AG04449 (cell line): ENCODE measurements around the gene DOCK6.

Experiments used
- CTCF ChIA-PET: fragments of 350-600 bp; formaldehyde crosslinking; extraction: SDS; loops from one replicate; lab custom pipeline; 2021; ENCODE audit warnings: antibody characterized with exemption; lab: Yijun Ruan, JAX
- POLR2A ChIA-PET: fragments of 400-600, 350-600 bp; formaldehyde crosslinking; extraction: SDS; loops from one replicate; lab custom pipeline; 2020; ENCODE audit warnings: antibody characterized with exemption, inconsistent platforms; lab: Yijun Ruan, JAX
- DNase-seq: peaks from one replicate; pipeline ENCODE4 v3.0.0-alpha.2; 2010; ENCODE audit warnings: low read depth, low spot score
- H3K4me3 ChIP-seq: 2 replicates; pipeline ENCODE4 v1.5.1; 2011; ENCODE audit warnings: low read depth, mild to moderate bottlenecking, control low read depth, low read length
- TF ChIP-seq, protein P1 (sequence below): IDR thresholded peaks from one replicate; pipeline ENCODE4 v1.5.1; 2011; ENCODE audit warnings: mild to moderate bottlenecking, moderate library complexity, low read length, control low read depth, inconsistent platforms; ENCODE audit not compliant: insufficient read depth; ENCODE audit errors: missing control alignments

Gene DOCK6

GRCh38 chr19:11201791-11202190 lies 60.5 kb downstream of the DOCK6 start:
- TF ChIP-seq, protein P1, sequence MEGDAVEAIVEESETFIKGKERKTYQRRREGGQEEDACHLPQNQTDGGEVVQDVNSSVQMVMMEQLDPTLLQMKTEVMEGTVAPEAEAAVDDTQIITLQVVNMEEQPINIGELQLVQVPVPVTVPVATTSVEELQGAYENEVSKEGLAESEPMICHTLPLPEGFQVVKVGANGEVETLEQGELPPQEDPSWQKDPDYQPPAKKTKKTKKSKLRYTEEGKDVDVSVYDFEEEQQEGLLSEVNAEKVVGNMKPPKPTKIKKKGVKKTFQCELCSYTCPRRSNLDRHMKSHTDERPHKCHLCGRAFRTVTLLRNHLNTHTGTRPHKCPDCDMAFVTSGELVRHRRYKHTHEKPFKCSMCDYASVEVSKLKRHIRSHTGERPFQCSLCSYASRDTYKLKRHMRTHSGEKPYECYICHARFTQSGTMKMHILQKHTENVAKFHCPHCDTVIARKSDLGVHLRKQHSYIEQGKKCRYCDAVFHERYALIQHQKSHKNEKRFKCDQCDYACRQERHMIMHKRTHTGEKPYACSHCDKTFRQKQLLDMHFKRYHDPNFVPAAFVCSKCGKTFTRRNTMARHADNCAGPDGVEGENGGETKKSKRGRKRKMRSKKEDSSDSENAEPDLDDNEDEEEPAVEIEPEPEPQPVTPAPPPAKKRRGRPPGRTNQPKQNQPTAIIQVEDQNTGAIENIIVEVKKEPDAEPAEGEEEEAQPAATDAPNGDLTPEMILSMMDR: no peak
- ChIA-PET CTCF (interaction anchor here (2.1 to 2.4 kb wide), 3 partner anchors 63 to 76 kb away, joined by 7 to 16 read pairs (median 13); no protein-coding TSS in a partner anchor), POLR2A (no interaction called here)
- DNase-seq: no peak
- no peak overlapping the region for H3K4me3 ChIP-seq

- ChIA-PET CTCF (interaction anchor here (2.1 to 2.4 kb wide), 3 partner anchors 62 to 75 kb away, joined by 7 to 16 read pairs (median 13); no protein-coding TSS in a partner anchor), POLR2A (no interaction called here)
- DNase-seq: no peak
- TF ChIP-seq, protein P1: no peak
- H3K4me3 ChIP-seq: no peak overlapping the region
Measured at GRCh38 chr19:11200931-11201330, 61.4 kb downstream of the DOCK6 start.

DNA sequence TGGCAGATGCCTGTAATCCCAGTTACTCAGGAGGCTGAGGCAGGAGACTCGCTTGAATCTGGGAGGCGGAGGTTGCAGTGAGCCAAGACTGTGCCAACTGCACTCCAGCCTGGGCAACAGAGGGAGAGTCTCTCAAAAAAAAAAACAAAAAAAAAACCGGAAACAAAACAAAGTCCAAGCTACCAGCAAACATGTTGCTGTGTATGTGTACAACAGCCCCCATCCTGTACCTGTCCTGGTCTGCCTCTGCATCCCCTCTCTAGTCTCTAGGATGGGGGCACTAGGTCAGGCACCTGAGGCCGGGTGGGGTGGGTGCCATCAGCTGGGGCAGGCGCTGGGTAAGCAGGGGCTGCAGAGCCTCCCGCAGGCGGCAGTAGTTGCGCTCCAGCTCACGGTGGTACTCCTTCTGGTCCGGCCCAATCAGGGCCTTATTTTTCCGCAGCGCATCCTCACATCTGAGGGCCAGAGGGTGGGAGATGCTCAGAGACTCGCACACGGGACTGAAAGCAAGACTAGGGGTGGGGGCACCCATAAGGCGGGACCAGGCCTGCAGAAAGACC lies 62.2 kb downstream of the DOCK6 start:
- TF ChIP-seq, protein P1: no peak
- H3K4me3 ChIP-seq: no peak overlapping the region
- CTCF ChIA-PET: interaction anchor here (2.1 to 2.9 kb wide), 3 partner anchors 64 to 74 kb away, joined by 7 to 16 read pairs (median 14); no protein-coding TSS in a partner anchor
- POLR2A ChIA-PET: interaction anchor here (0.7 kb wide), 1 partner anchor 61 kb away, joined by 3 read pairs; no protein-coding TSS in a partner anchor
- no peak for DNase-seq

- POLR2A ChIA-PET: no interaction called here
- TF ChIP-seq, protein P1: no peak
- CTCF ChIA-PET: interaction anchor here (1.3 to 2.9 kb wide), 4 partner anchors 15 to 73 kb away, joined by 3 to 15 read pairs (median 12); no protein-coding TSS in a partner anchor
- DNase-seq: no peak
- H3K4me3 ChIP-seq: no peak overlapping the region
Measured at GRCh38 chr19:11199517-11199916, 62.8 kb downstream of the DOCK6 start.

DNA sequence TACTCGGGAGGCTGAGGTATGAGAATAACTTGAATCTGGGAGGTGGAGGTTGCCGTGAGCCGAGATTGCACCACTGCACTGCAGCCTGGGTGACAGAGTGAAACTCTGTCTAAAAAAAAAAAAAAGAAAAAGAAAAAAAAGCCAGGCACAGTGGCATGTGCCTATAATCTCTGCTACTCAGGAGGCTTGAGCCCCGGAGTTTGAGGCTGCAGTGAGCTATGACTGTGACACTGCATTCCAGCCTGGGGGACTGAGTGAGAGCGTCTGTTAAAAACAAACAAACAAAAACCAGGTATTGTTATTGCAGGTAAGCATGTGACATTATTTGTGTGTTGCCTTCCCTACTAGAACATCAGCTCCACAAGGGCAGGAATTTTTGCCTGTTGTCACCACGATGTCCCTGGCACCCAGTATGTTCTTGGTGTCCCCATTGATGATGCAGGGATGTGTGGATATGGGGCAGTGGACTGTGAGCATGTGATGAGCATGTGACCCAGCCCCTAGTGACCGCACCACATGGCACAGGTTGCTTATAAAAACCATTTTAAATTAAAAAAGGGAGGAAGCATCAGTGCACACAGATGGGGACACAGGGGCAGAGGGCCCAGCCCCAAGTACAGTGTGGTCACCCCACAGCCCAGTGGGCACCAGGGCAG lies 63.4 kb downstream of the DOCK6 start:
- H3K4me3 ChIP-seq: no peak overlapping the region
- DNase-seq: no peak
- ChIA-PET POLR2A (no interaction called here), CTCF (interaction anchor here (1.3 to 2.9 kb wide), 5 partner anchors 15 to 73 kb away, joined by 3 to 15 read pairs (median 11); no protein-coding TSS in a partner anchor)
- TF ChIP-seq, protein P1: no peak

GRCh38 chr19:11198175-11198534 lies 64.2 kb downstream of the DOCK6 start:
- H3K4me3 ChIP-seq: peak overlapping the region; percentile 29
- ChIA-PET POLR2A (interaction anchor here (1.2 to 1.4 kb wide), 2 partner anchors 55 to 60 kb away, joined by 3 to 4 read pairs; no protein-coding TSS in a partner anchor), CTCF (interaction anchor here (1.5 to 2.9 kb wide), 4 partner anchors 60 to 72 kb away, joined by 3 to 15 read pairs (median 12); no protein-coding TSS in a partner anchor)
- DNase-seq: no peak
- TF ChIP-seq, protein P1: no peak
